ENCODE data around the gene GNG7.

DNA sequence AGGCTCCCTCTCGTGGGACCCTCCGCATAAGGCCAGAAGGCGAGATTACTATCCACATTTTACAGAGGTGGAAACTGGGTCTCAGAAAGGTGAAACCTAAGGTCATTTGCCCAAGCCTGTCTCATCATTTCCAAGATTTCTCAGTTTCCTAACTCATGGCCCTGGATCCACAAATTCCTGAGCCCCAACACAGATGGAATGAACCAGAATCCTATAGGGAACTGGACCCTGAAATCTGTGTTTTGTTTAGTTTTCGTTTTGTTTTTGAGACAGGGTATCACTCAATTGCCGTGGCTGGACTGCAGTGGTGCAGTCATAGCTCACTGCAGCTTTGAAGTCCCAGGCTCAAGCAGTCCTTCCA is 563 bp upstream of the GNG7 start:
- TF ChIP-seq JUN (CRISPR knock-in tag; IDR thresholded peaks at IDR 0.05) (no peak), SMAD4 (CRISPR knock-in tag; IDR thresholded peaks at IDR 0.05) (no peak), CTCF (IDR thresholded peaks at IDR 0.05) (no peak), HMGXB4 (CRISPR knock-in tag; IDR thresholded peaks at IDR 0.05) (no peak), NR2C2 (CRISPR knock-in tag; IDR thresholded peaks at IDR 0.05) (no peak), NR3C1 (CRISPR knock-in tag; conservative IDR thresholded peaks at IDR 0.05; ENCODE audit: low read depth) (no peak), FOXJ3 (CRISPR knock-in tag; IDR thresholded peaks at IDR 0.05; ENCODE audit: borderline replicate concordance) (no peak), NFYB (CRISPR knock-in tag; conservative IDR thresholded peaks at IDR 0.05; ENCODE audit: low read depth) (no peak), MYBL2 (CRISPR knock-in tag; IDR thresholded peaks at IDR 0.05) (no peak)
- TF ChIP-seq, protein P1, sequence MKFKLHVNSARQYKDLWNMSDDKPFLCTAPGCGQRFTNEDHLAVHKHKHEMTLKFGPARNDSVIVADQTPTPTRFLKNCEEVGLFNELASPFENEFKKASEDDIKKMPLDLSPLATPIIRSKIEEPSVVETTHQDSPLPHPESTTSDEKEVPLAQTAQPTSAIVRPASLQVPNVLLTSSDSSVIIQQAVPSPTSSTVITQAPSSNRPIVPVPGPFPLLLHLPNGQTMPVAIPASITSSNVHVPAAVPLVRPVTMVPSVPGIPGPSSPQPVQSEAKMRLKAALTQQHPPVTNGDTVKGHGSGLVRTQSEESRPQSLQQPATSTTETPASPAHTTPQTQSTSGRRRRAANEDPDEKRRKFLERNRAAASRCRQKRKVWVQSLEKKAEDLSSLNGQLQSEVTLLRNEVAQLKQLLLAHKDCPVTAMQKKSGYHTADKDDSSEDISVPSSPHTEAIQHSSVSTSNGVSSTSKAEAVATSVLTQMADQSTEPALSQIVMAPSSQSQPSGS (CRISPR knock-in tag; IDR thresholded peaks at IDR 0.05; ENCODE audit: borderline replicate concordance, low read depth): no peak
- TF ChIP-seq, protein P2, sequence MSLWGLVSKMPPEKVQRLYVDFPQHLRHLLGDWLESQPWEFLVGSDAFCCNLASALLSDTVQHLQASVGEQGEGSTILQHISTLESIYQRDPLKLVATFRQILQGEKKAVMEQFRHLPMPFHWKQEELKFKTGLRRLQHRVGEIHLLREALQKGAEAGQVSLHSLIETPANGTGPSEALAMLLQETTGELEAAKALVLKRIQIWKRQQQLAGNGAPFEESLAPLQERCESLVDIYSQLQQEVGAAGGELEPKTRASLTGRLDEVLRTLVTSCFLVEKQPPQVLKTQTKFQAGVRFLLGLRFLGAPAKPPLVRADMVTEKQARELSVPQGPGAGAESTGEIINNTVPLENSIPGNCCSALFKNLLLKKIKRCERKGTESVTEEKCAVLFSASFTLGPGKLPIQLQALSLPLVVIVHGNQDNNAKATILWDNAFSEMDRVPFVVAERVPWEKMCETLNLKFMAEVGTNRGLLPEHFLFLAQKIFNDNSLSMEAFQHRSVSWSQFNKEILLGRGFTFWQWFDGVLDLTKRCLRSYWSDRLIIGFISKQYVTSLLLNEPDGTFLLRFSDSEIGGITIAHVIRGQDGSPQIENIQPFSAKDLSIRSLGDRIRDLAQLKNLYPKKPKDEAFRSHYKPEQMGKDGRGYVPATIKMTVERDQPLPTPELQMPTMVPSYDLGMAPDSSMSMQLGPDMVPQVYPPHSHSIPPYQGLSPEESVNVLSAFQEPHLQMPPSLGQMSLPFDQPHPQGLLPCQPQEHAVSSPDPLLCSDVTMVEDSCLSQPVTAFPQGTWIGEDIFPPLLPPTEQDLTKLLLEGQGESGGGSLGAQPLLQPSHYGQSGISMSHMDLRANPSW (CRISPR knock-in tag; conservative IDR thresholded peaks at IDR 0.05; ENCODE audit: low read depth): no peak
- TF ChIP-seq, protein P3, sequence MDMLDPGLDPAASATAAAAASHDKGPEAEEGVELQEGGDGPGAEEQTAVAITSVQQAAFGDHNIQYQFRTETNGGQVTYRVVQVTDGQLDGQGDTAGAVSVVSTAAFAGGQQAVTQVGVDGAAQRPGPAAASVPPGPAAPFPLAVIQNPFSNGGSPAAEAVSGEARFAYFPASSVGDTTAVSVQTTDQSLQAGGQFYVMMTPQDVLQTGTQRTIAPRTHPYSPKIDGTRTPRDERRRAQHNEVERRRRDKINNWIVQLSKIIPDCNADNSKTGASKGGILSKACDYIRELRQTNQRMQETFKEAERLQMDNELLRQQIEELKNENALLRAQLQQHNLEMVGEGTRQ (CRISPR knock-in tag; IDR thresholded peaks at IDR 0.05): no peak

Data from WTC11 (cell line).